ENCODE measurements around the gene NSG1.
"Not testable (repeated sequence)": the region's sequence is repeated elsewhere in the genome, so short reads cannot be mapped to it uniquely, and the experiment has no call there.

The NSG1 gene

DNA sequence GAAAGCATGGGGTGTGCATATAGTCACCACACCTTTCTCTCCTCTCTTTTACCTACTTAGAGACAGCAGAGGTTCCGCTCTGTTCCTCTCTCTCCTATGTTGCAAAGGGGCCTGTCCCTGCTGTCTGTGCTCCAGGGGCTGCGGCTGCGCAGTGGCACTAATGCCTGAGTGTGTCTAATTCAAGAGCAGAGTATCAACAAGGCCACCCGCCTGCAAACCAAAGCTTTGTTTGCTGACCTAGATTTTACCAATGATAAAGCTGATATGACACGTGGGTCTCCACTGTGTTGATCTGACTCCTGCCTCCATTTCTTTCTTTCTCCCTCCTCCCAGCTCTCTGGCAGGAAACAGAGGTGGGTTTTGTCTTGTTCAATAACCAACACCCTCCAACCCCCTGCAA, 74.9 kb downstream of the NSG1 start:
- DNase-seq (ENCODE audit: extremely low read depth in 1 of 2, low read depth in 1 of 2), result peak; percentile 3 to 5

DNA sequence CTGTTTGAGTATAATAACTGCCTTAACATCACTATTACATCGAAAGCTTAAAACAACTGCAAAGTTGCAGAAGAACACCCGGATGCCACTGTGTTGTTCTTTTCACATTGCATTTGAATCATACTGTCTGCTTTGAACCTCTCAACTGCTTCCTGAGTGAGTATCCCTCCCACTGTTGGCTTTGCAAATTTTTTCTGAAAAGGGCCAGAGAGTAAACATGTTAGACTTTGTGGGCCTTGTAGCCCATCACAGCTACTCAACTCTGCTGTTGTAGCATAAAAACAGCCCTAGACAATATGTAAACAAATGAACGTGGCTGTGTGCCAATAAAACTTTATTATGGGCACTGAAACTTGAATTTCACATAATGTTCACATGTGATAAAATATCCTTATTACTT, 76.1 kb downstream of the NSG1 start:
- no peak for DNase-seq (ENCODE audit: extremely low read depth in 1 of 2, low read depth in 1 of 2)

DNA sequence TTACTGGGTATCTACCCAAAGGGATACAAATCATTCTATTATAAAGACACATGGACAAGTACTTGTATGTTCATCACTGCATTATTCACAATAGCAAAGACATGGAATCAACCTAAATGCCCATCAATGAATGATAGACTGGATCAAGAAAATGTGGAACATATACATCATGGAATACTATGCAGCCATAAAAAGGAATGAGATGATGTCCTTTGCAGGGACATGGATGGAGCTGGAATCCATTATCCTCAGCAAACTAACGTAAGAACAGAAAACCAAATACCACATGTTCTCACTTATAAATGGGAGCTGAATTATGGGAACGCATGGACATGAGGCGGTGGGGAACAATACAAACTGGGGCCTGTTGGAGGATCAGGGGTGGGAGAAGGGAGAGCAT, 78.3 kb downstream of the NSG1 start:
- DNase-seq (ENCODE audit: extremely low read depth in 1 of 2, low read depth in 1 of 2), result not testable (repeated sequence)
